SK-N-SH treated with all-trans-retinoic acid at 6 μM for 48 hours (cell line): ENCODE data around the gene UBE2N.

Experiments
- BACH2 ChIP-seq: fragments of 250-450 bp; sonication (Bioruptor Pico); IDR thresholded peaks from 2 replicates; pipeline ENCODE4 v1.9.0; 2021; ENCODE audit warnings: mild to moderate bottlenecking, borderline replicate concordance
- ISL1 ChIP-seq: fragments of 250-450 bp; sonication (Bioruptor Pico); IDR thresholded peaks from 2 replicates; pipeline ENCODE4 v2.1.2; 2022; ENCODE audit warnings: mild to moderate bottlenecking, moderate library complexity
- PPARA ChIP-seq: fragments of 250-450 bp; sonication (Bioruptor Pico); IDR thresholded peaks from 2 replicates; pipeline ENCODE4 v1.5.0; 2020; ENCODE audit warnings: mild to moderate bottlenecking, borderline replicate concordance
- SNAI2 ChIP-seq: fragments of 250-450 bp; sonication (Bioruptor Pico); IDR thresholded peaks from 2 replicates; pipeline ENCODE4 v1.5.0; 2020; ENCODE audit warnings: mild to moderate bottlenecking, moderate library complexity
- TCF4 ChIP-seq: fragments of 250-450 bp; sonication (Bioruptor Pico); IDR thresholded peaks from 2 replicates; pipeline ENCODE4 v1.8.0; 2021; ENCODE audit warnings: mild to moderate bottlenecking, moderate library complexity, borderline replicate concordance
- ZC3H10 ChIP-seq: fragments of 250-450 bp; sonication (Bioruptor Pico); IDR thresholded peaks from 2 replicates; pipeline ENCODE4 v1.5.1; 2021; ENCODE audit warnings: mild to moderate bottlenecking, moderate library complexity
- ZNF565 ChIP-seq: fragments of 450-650 bp; formaldehyde crosslinking; conservative IDR thresholded peaks from 2 replicates; pipeline ENCODE4 v1.5.0; 2020; ENCODE audit warnings: low read depth, mild to moderate bottlenecking, moderate library complexity
- ZNF70 ChIP-seq: fragments of 450-650 bp; formaldehyde crosslinking; IDR thresholded peaks from 2 replicates; pipeline ENCODE4 v1.5.0; 2020; ENCODE audit warnings: mild to moderate bottlenecking, moderate library complexity
- TF ChIP-seq, protein P1 (sequence below): fragments of 250-450 bp; sonication (Bioruptor Pico); IDR thresholded peaks from 2 replicates; pipeline ENCODE4 v1.5.1; 2020; ENCODE audit warnings: low read depth, mild to moderate bottlenecking, moderate library complexity
- TF ChIP-seq, protein P2 (sequence below): fragments of 250-450 bp; sonication (Bioruptor Pico); IDR thresholded peaks from 2 replicates; pipeline ENCODE4 v1.8.0; 2020; ENCODE audit warnings: mild to moderate bottlenecking, moderate library complexity, borderline replicate concordance

DNA sequence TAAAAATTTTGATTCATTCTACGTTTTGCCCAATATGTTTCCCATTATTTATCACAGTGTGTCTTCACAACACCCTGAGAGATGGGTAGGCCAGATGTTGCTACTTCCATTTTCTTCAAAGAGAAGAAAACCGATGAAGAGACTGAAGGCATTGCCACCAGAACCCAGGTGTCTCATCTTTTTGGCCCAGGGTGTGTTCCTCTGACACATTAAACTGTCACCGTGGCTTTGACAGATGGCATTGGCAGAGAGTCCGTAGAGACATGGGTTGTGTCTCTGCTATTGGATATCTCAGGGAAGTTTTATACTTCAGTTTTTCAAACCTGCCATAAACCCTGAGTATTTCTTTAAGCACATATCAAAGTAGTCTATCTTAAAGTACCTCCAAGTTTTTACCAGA, 75.3 kb downstream of the UBE2N start:
- TF ChIP-seq TCF4 (CRISPR knock-in tag) (no peak), PPARA (CRISPR knock-in tag) (no peak), ZNF565 (CRISPR knock-in tag) (no peak), SNAI2 (CRISPR knock-in tag) (no peak), ZC3H10 (CRISPR knock-in tag) (no peak), ISL1 (CRISPR knock-in tag) (no peak), BACH2 (CRISPR knock-in tag) (no peak), ZNF70 (CRISPR knock-in tag) (no peak)
- TF ChIP-seq, protein P1, sequence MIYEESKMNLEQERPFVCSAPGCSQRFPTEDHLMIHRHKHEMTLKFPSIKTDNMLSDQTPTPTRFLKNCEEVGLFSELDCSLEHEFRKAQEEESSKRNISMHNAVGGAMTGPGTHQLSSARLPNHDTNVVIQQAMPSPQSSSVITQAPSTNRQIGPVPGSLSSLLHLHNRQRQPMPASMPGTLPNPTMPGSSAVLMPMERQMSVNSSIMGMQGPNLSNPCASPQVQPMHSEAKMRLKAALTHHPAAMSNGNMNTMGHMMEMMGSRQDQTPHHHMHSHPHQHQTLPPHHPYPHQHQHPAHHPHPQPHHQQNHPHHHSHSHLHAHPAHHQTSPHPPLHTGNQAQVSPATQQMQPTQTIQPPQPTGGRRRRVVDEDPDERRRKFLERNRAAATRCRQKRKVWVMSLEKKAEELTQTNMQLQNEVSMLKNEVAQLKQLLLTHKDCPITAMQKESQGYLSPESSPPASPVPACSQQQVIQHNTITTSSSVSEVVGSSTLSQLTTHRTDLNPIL (CRISPR knock-in tag): no peak
- TF ChIP-seq, protein P2, sequence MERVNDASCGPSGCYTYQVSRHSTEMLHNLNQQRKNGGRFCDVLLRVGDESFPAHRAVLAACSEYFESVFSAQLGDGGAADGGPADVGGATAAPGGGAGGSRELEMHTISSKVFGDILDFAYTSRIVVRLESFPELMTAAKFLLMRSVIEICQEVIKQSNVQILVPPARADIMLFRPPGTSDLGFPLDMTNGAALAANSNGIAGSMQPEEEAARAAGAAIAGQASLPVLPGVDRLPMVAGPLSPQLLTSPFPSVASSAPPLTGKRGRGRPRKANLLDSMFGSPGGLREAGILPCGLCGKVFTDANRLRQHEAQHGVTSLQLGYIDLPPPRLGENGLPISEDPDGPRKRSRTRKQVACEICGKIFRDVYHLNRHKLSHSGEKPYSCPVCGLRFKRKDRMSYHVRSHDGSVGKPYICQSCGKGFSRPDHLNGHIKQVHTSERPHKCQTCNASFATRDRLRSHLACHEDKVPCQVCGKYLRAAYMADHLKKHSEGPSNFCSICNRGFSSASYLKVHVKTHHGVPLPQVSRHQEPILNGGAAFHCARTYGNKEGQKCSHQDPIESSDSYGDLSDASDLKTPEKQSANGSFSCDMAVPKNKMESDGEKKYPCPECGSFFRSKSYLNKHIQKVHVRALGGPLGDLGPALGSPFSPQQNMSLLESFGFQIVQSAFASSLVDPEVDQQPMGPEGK (CRISPR knock-in tag): no peak
